T follicular helper cell (primary cell): ENCODE measurements around the gene CFAP97.
"Not testable (repeated sequence)": the region's sequence is repeated elsewhere in the genome, so short reads cannot be mapped to it uniquely, and the experiment has no call there.

Source experiments
- DNase-seq: peaks from one replicate; pipeline ENCODE4 v3.0.0-alpha.2; 2020; ENCODE audit warnings: low read depth

The CFAP97 gene

GRCh38 chr4:185201977-185202962 lies 1.5 kb downstream of the CFAP97 start:
- DNase-seq, result peak; percentile 45

- not testable (repeated sequence) for DNase-seq
Observed at GRCh38 chr4:185198189-185198588, 5.6 kb downstream of the CFAP97 start.

- no peak for DNase-seq
Observed at GRCh38 chr4:185196437-185196836, 7.4 kb downstream of the CFAP97 start.

GRCh38 chr4:185194924-185195888 lies 8.6 kb downstream of the CFAP97 start:
- DNase-seq, result no peak

- no peak for DNase-seq
Observed at GRCh38 chr4:185192059-185192458, 11.7 kb downstream of the CFAP97 start.

- DNase-seq, result no peak
Observed at GRCh38 chr4:185190306-185190856, 13.4 kb downstream of the CFAP97 start.

GRCh38 chr4:185189606-185190305 lies 14.0 kb downstream of the CFAP97 start:
- no peak for DNase-seq

- DNase-seq, result no peak
Observed at GRCh38 chr4:185186769-185187168, 17.0 kb downstream of the CFAP97 start.

- peak; percentile 69 for DNase-seq
Observed at GRCh38 chr4:185183622-185184281, 20.0 kb downstream of the CFAP97 start.

- DNase-seq, result no peak
Observed at GRCh38 chr4:185182239-185182638, 21.6 kb downstream of the CFAP97 start.

- no peak for DNase-seq
Observed at GRCh38 chr4:185179488-185179887, 24.3 kb downstream of the CFAP97 start.

GRCh38 chr4:185171373-185172071 lies 32.3 kb downstream of the CFAP97 start:
- DNase-seq, result no peak

- no peak for DNase-seq
Observed at GRCh38 chr4:185167234-185167633, 36.6 kb downstream of the CFAP97 start.

- DNase-seq, result no peak
Observed at GRCh38 chr4:185165605-185166063, 38.2 kb downstream of the CFAP97 start.

- no peak for DNase-seq
Observed at GRCh38 chr4:185151296-185151695, 52.5 kb downstream of the CFAP97 start.

GRCh38 chr4:185149392-185149791 lies 54.4 kb downstream of the CFAP97 start:
- no peak for DNase-seq

- no peak for DNase-seq
Observed at GRCh38 chr4:185145572-185145971, 58.2 kb downstream of the CFAP97 start.

- DNase-seq, result no peak
Observed at GRCh38 chr4:185144601-185145240, 59.1 kb downstream of the CFAP97 start.

GRCh38 chr4:185143601-185143969 lies 60.2 kb downstream of the CFAP97 start:
- DNase-seq, result no peak
